Trophoblast cell (in vitro differentiated cells and primary cell): Measurements from ENCODE around the gene PCGF3.

Experiments
- DNase-seq, 2 donors: peaks; one replicate each; pipeline ENCODE4 v3.0.0-alpha.2; 2016
- H2AFZ ChIP-seq: 2 replicates; pipeline ENCODE4 v1.6.1; 2013; ENCODE audit warnings: low read length, moderate library complexity, mild to moderate bottlenecking; ENCODE audit not compliant: insufficient read depth, poor library complexity
- H2AK5ac ChIP-seq: 2 replicates; pipeline ENCODE4 v1.6.1; 2013; ENCODE audit warnings: mild to moderate bottlenecking, low read length
- H2BK120ac ChIP-seq: 2 replicates; pipeline ENCODE4 v1.6.1; 2013; ENCODE audit warnings: low read length, mild to moderate bottlenecking, moderate library complexity; ENCODE audit not compliant: insufficient read depth, poor library complexity
- H2BK12ac ChIP-seq: 2 replicates; pipeline ENCODE4 v1.6.1; 2013; ENCODE audit warnings: mild to moderate bottlenecking, low read length, moderate library complexity
- H2BK5ac ChIP-seq: 2 replicates; pipeline ENCODE4 v1.6.1; 2013; ENCODE audit warnings: low read length, low read depth, moderate library complexity, mild to moderate bottlenecking; ENCODE audit not compliant: poor library complexity
- H3K14ac ChIP-seq: 2 replicates; pipeline ENCODE4 v1.6.1; 2013; ENCODE audit warnings: mild to moderate bottlenecking, low read length
- H3K18ac ChIP-seq: 2 replicates; pipeline ENCODE4 v1.6.1; 2013; ENCODE audit warnings: mild to moderate bottlenecking, low read length
- H3K23ac ChIP-seq: 2 replicates; pipeline ENCODE4 v1.6.1; 2013; ENCODE audit warnings: low read length
- H3K27ac ChIP-seq: 2 replicates; pipeline ENCODE4 v1.5.1; 2013; ENCODE audit warnings: low read depth, mild to moderate bottlenecking, inconsistent platforms, low read length, moderate library complexity
- H3K27me3 ChIP-seq: 2 replicates; pipeline ENCODE4 v1.6.1; 2013; ENCODE audit warnings: inconsistent platforms, mild to moderate bottlenecking, low read length, moderate library complexity; ENCODE audit not compliant: insufficient read depth
- H3K36me3 ChIP-seq, 2 experiments: 1 replicate in 1 of 2; 2 replicates in 1 of 2; pipeline ENCODE4 v1.6.1; 2013; ENCODE audit warnings: low read length in 2 of 2, mild to moderate bottlenecking in 2 of 2, moderate library complexity in 1 of 2; ENCODE audit not compliant: insufficient read depth in 2 of 2, control insufficient read depth in 1 of 2
- H3K4ac ChIP-seq: 2 replicates; pipeline ENCODE4 v1.6.1; 2013; ENCODE audit warnings: low read depth, mild to moderate bottlenecking, low read length, moderate library complexity
- H3K4me1 ChIP-seq, 2 experiments: 1 replicate in 1 of 2; 2 replicates in 1 of 2; pipeline ENCODE4 v1.6.1; 2013; ENCODE audit warnings: low read length in 2 of 2, mild to moderate bottlenecking in 2 of 2, moderate library complexity in 1 of 2; ENCODE audit not compliant: insufficient read depth in 2 of 2, control insufficient read depth in 1 of 2
- H3K4me2 ChIP-seq: 2 replicates; pipeline ENCODE4 v1.6.1; 2013; ENCODE audit warnings: inconsistent platforms, mild to moderate bottlenecking, low read length, moderate library complexity
- H3K4me3 ChIP-seq: 2 replicates; pipeline ENCODE4 v1.5.1; 2013; ENCODE audit warnings: mild to moderate bottlenecking, low read depth, low read length, inconsistent platforms
- H3K79me1 ChIP-seq: one replicate; pipeline ENCODE4 v1.6.1; 2013; ENCODE audit warnings: low read length
- H3K79me2 ChIP-seq: 2 replicates; pipeline ENCODE4 v1.6.1; 2013; ENCODE audit warnings: low read length, mild to moderate bottlenecking; ENCODE audit not compliant: control insufficient read depth, insufficient read depth, poor library complexity
- H3K9ac ChIP-seq: 2 replicates; pipeline ENCODE4 v1.6.1; 2013; ENCODE audit warnings: mild to moderate bottlenecking, low read length
- H3K9me3 ChIP-seq: 2 replicates; pipeline ENCODE4 v1.6.1; 2013; ENCODE audit warnings: low read depth, mild to moderate bottlenecking, control low read depth, inconsistent platforms, low read length; ENCODE audit not compliant: insufficient read depth
- H4K12ac ChIP-seq: 2 replicates; pipeline ENCODE4 v1.6.1; 2013; ENCODE audit warnings: low read depth, mild to moderate bottlenecking, low read length, moderate library complexity
- H4K8ac ChIP-seq: 2 replicates; pipeline ENCODE4 v1.6.1; 2013; ENCODE audit warnings: low read depth, mild to moderate bottlenecking, low read length, moderate library complexity
- H4K91ac ChIP-seq: one replicate; pipeline ENCODE4 v1.6.1; 2013; ENCODE audit warnings: low read depth, mild to moderate bottlenecking, low read length, moderate library complexity
- WGBS: extraction: QIAGEN DNeasy Blood & Tissue Kit; methylation state at CpG from one replicate; pipeline ENCODE4 v1.1.7; 2013; ENCODE audit warnings: missing lambda C conversion rate; ENCODE audit not compliant: insufficient read length, insufficient coverage; ENCODE audit errors: extremely low coverage; 5-methylcytosine and 5-hydroxymethylcytosine counted together

The PCGF3 gene

GRCh38 chr4:740011-740410, 34.4 kb downstream of the PCGF3 start:
- no peak overlapping the region for H2BK5ac ChIP-seq
- H3K4me2 ChIP-seq, result no peak overlapping the region
- no peak overlapping the region for H3K4me3 ChIP-seq
- H4K8ac ChIP-seq, result no peak overlapping the region
- H3K36me3 ChIP-seq, result peaks cover 73 to 76% of the 10 kb centered on the region in 2 experiments
- no peak overlapping the region for H3K18ac ChIP-seq
- no CpG with 5 or more reads among the region's 12 CpGs for WGBS
- H3K27me3 ChIP-seq, result no peaks in the 10 kb centered on the region
- H3K14ac ChIP-seq, result no peak overlapping the region
- no peak overlapping the region for H2AK5ac ChIP-seq
- H2BK12ac ChIP-seq, result no peak overlapping the region
- H3K9me3 ChIP-seq, result no peaks in the 10 kb centered on the region
- no peaks in the 10 kb centered on the region for H3K79me1 ChIP-seq
- DNase-seq, result no peak
- no peaks in the 10 kb centered on the region for H3K79me2 ChIP-seq
- H4K12ac ChIP-seq, result no peak overlapping the region
- no peaks in the 10 kb centered on the region for H3K4me1 ChIP-seq
- H3K4ac ChIP-seq, result no peak overlapping the region
- no peak overlapping the region for H3K9ac ChIP-seq
- no peak overlapping the region for H3K23ac ChIP-seq
- no peak overlapping the region for H4K91ac ChIP-seq
- no peak overlapping the region for H3K27ac ChIP-seq
- H2BK120ac ChIP-seq, result no peak overlapping the region
- no peak overlapping the region for H2AFZ ChIP-seq

DNA sequence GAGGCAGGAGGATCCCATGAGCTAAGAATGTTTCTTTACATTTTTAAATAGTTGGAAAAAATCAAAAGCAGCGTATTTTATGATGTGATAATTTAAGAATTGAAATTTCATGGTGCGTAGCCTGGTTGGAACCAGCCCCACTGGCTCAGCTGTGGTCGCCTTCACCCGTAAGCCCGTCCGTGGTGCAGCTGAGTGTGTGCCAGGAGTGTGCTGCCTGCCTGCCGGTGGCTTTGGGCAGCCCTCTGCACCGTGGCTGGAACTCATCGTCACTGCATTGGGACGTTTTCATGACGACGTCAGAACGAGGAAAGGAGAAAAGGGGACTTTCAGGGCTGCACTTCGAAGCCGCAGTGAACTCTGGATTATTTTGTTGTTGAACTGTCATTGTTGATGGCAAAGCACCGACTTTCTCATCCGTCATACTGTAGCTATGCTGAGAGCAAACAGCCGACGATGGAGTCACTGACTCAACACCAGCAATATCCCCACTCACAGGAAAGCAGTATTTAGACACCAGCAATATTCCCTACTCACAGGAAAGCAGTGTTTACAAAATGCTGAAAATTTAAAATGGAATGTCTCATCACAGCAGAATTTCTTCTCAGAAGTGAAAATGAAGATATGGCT, 35.1 kb downstream of the PCGF3 start:
- H3K4me1 ChIP-seq, result no peaks in the 10 kb centered on the region
- H2AK5ac ChIP-seq, result no peak overlapping the region
- no peaks in the 10 kb centered on the region for H3K79me1 ChIP-seq
- no peak overlapping the region for H3K23ac ChIP-seq
- no peak overlapping the region for H4K12ac ChIP-seq
- H3K4me3 ChIP-seq, result no peak overlapping the region
- H2AFZ ChIP-seq, result no peak overlapping the region
- H3K18ac ChIP-seq, result no peak overlapping the region
- H3K27me3 ChIP-seq, result no peaks in the 10 kb centered on the region
- no peak overlapping the region for H4K8ac ChIP-seq
- H2BK12ac ChIP-seq, result no peak overlapping the region
- no peak overlapping the region for H4K91ac ChIP-seq
- H3K79me2 ChIP-seq, result no peaks in the 10 kb centered on the region
- no peaks in the 10 kb centered on the region for H3K9me3 ChIP-seq
- H3K9ac ChIP-seq, result no peak overlapping the region
- H3K27ac ChIP-seq, result no peak overlapping the region
- H3K36me3 ChIP-seq, result peaks cover 65 to 69% of the 10 kb centered on the region in 2 experiments
- H3K14ac ChIP-seq, result no peak overlapping the region
- 100% methylated on average over 1 of the region's 19 CpGs for WGBS
- no peak for DNase-seq
- no peak overlapping the region for H3K4ac ChIP-seq
- no peak overlapping the region for H3K4me2 ChIP-seq
- H2BK120ac ChIP-seq, result no peak overlapping the region
- H2BK5ac ChIP-seq, result no peak overlapping the region

DNA sequence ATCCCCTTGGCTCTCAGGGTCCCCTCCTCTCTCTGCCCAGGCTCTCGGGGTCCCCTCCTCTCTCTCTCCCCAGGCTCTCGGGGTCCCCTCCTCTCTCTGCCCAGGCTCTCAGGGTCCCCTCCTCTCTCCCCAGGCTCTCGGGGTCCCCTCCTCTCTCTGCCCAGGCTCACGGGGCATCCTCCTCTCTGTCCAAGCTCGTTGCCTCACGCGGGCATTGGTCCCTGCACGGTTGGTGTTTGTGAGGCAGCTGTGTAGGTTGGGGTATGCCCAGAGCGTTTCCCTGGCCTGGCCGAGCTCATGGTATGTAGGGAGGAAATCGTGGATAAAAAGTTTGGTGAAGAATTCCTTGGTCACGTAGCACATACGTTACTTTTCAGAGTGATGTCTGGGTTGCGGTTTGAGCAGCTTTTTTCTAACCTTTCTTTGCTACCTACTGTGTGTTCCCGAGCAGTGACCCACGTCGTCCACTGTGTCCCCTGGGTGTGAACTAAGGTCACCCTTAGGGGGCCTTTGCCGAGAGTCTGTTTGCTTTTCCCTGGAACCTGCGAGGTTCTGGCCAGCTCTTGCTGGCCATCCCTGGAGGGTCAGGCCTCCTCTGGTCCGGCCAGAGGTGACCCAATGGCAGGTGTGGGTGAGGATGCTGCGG, 36.6 kb downstream of the PCGF3 start:
- no peaks in the 10 kb centered on the region for H3K9me3 ChIP-seq
- H4K8ac ChIP-seq, result no peak overlapping the region
- no peak overlapping the region for H3K9ac ChIP-seq
- no peak overlapping the region for H2BK5ac ChIP-seq
- no peak overlapping the region for H3K27ac ChIP-seq
- whole genome bisulfite sequencing, result no CpG with 5 or more reads among the region's 21 CpGs
- no peaks in the 10 kb centered on the region for H3K79me2 ChIP-seq
- H3K4me2 ChIP-seq, result no peak overlapping the region
- no peaks in the 10 kb centered on the region for H3K4me1 ChIP-seq
- no peak overlapping the region for H3K23ac ChIP-seq
- no peak overlapping the region for H2AK5ac ChIP-seq
- H2BK120ac ChIP-seq, result no peak overlapping the region
- no peak overlapping the region for H4K91ac ChIP-seq
- H3K36me3 ChIP-seq, result peaks cover 58 to 60% of the 10 kb centered on the region in 2 experiments
- no peak overlapping the region for H2BK12ac ChIP-seq
- no peaks in the 10 kb centered on the region for H3K79me1 ChIP-seq
- H3K14ac ChIP-seq, result no peak overlapping the region
- no peaks in the 10 kb centered on the region for H3K27me3 ChIP-seq
- no peak overlapping the region for H3K18ac ChIP-seq
- no peak overlapping the region for H3K4ac ChIP-seq
- H2AFZ ChIP-seq, result no peak overlapping the region
- no peak overlapping the region for H4K12ac ChIP-seq
- no peak overlapping the region for H3K4me3 ChIP-seq
- no peak for DNase-seq

- H3K4me2 ChIP-seq, result no peak overlapping the region
- DNase-seq, result peak; percentile 61 to 79
- peaks cover 56 to 58% of the 10 kb centered on the region in 2 experiments for H3K36me3 ChIP-seq
- H4K8ac ChIP-seq, result no peak overlapping the region
- no peak overlapping the region for H2BK12ac ChIP-seq
- H3K9ac ChIP-seq, result no peak overlapping the region
- no peak overlapping the region for H3K4me3 ChIP-seq
- H3K4me1 ChIP-seq, result no peaks in the 10 kb centered on the region
- H3K27ac ChIP-seq, result no peak overlapping the region
- H4K91ac ChIP-seq, result no peak overlapping the region
- H3K79me1 ChIP-seq, result no peaks in the 10 kb centered on the region
- WGBS, result no CpG with 5 or more reads among the region's 26 CpGs
- H3K4ac ChIP-seq, result no peak overlapping the region
- H3K9me3 ChIP-seq, result no peaks in the 10 kb centered on the region
- no peak overlapping the region for H2BK120ac ChIP-seq
- no peak overlapping the region for H2AFZ ChIP-seq
- no peak overlapping the region for H2BK5ac ChIP-seq
- H3K18ac ChIP-seq, result no peak overlapping the region
- no peak overlapping the region for H2AK5ac ChIP-seq
- H3K23ac ChIP-seq, result no peak overlapping the region
- H3K79me2 ChIP-seq, result no peaks in the 10 kb centered on the region
- H3K14ac ChIP-seq, result no peak overlapping the region
- H3K27me3 ChIP-seq, result no peaks in the 10 kb centered on the region
- H4K12ac ChIP-seq, result no peak overlapping the region
Observed at GRCh38 chr4:742742-743311, 37.2 kb downstream of the PCGF3 start.
